Heart left ventricle (tissue), 16 donors: Measurements from ENCODE around the gene ACADL. TPM values are rescaled to one million over a fixed set of nuclear protein-coding genes. Genes with fewer than 3 reads are reported as not detected.

Source experiments
- ATAC-seq, 4 donors: fragments of 200-7000 bp; cut with Tn5 transposase; one replicate each; pipeline ENCODE4 v1.9.1; 2020 to 2022; ENCODE audit warnings: moderate library complexity in 4 of 4, mild to moderate bottlenecking in 3 of 4, moderate number of reproducible peaks in 1 of 4
- DNase-seq, 5 donors: peaks; one replicate each; pipeline ENCODE4 v3.0.0-alpha.2; 2020
- H3K27ac ChIP-seq, 12 donors: fragments of 200-600 bp; sonication (generic) in 4 of 12; one replicate each; pipeline versions ENCODE4 v1.5.0 to v1.8.0; 2016 to 2022; ENCODE audit warnings: mild to moderate bottlenecking in 2 of 12
- H3K27me3 ChIP-seq, 9 donors: fragments of 200-600 bp; sonication (generic) in 2 of 9; one replicate each; pipeline versions ENCODE4 v1.5.1 to v1.8.0; 2016 to 2022; ENCODE audit warnings: mild to moderate bottlenecking in 3 of 9
- H3K36me3 ChIP-seq, 9 donors: fragments of 200-600 bp; sonication (generic) in 2 of 9; one replicate each; pipeline versions ENCODE4 v1.5.0 to v1.8.0; 2018 to 2022; ENCODE audit warnings: mild to moderate bottlenecking in 2 of 9
- H3K4me1 ChIP-seq, 12 donors: fragments of 200-600 bp; sonication (generic) in 4 of 12; one replicate each; pipeline versions ENCODE4 v1.5.0 to v1.8.0; 2016 to 2022; ENCODE audit warnings: mild to moderate bottlenecking in 3 of 12
- H3K4me3 ChIP-seq, 12 donors: fragments of 200-600 bp; sonication (generic) in 4 of 12; one replicate each; pipeline versions ENCODE4 v1.5.0 to v1.8.0; 2017 to 2022; ENCODE audit warnings: mild to moderate bottlenecking in 9 of 12, moderate library complexity in 4 of 12
- H3K9me3 ChIP-seq, 12 donors: fragments of 200-600 bp; sonication (generic) in 4 of 12; one replicate each; pipeline versions ENCODE4 v1.5.0 to v1.8.0; 2016 to 2022; ENCODE audit warnings: mild to moderate bottlenecking in 1 of 12
- POLR2A ChIP-seq, 2 donors: fragments of 450-650 bp; IDR thresholded peaks; one replicate each; pipeline ENCODE4 v1.6.1; 2017; ENCODE audit warnings: antibody characterized with exemption in 2 of 2, mild to moderate bottlenecking in 2 of 2, moderate library complexity in 2 of 2
- intact Hi-C, 10 donors: fragments of 100-400 bp; cut with DNase I; formaldehyde crosslinking; loops; one replicate each; pipeline versions ENCODE4 v1.11.1 to v1.14.2; 2022
- polyA plus RNA-seq, 2 donors: library from polyadenylated mRNA; stranded (reverse); fragments of 200-250 nt; gene quantifications; one replicate each; pipeline ENCODE4 v1.2.3, GENCODE V29; 2013
- total RNA-seq, 9 donors: library from RNA; depleted of rRNA in 2 of 9; stranded (reverse); fragments of >200 nt in 2 of 9; fragmentation: NEBNext Ultra II Directional in 3 of 9; extraction: Animal tissue kit (Norgen Biotek cat#: 25700) in 3 of 9; gene quantifications; one replicate each; pipeline versions ENCODE4 v1.1.0 to v1.2.4, GENCODE V29; 2016 to 2023
- TF ChIP-seq, protein P1 (sequence below), 12 donors: fragments of 200-600 bp; sonication (generic) in 4 of 12; IDR thresholded peaks; one replicate each; pipeline versions ENCODE4 v1.5.0 to v1.8.0; 2018 to 2022; ENCODE audit warnings: antibody characterized with exemption in 12 of 12, mild to moderate bottlenecking in 5 of 12
- donor health status: ischemic (EF 13 %, LVEDD 7.1; RV severe dilation, severe dysfunction).
- donor health status: healthy with polysubstance abuse.
- donor health status: DM: no; HTN: yes; CAD: no.
- donor health status: DM: no; HTN: no; CAD: no.
- donor health status: ischemic (EF 25% LVEDD 6.9; RV normal size, moderate dysfunction).
- donor health status: ischemic (EF 25% LVEDD 5.7; RV mildly dilated, moderate dysfunction).
- donor health status: healthy.
- donor health status: DM: yes; HTN: yes; CAD: no.
- donor health status: ischemic (EF 35%, LVEDD 5.7; RV mildly dilated, moderate dysfunction).
- donor health status: nonischemic (EF 11% LVEDD 7.7; RV severe dilation, severe dysfunction).
- donor health status: DM: yes; HTN: yes; CAD: no.
- donor health status: PGD.
- donor health status: ischemic (EF 29% LVEDD 5.4; RV normal size, mild dysfunction).
- donor health status: nonischemic (EF 23%, LVEDD 6.1; RV moderate dilation, normal function).

The ACADL gene
- total and polyA plus RNA-seq, 11 donors, result 0.21 to 2.8 (median 0.49) TPM

DNA sequence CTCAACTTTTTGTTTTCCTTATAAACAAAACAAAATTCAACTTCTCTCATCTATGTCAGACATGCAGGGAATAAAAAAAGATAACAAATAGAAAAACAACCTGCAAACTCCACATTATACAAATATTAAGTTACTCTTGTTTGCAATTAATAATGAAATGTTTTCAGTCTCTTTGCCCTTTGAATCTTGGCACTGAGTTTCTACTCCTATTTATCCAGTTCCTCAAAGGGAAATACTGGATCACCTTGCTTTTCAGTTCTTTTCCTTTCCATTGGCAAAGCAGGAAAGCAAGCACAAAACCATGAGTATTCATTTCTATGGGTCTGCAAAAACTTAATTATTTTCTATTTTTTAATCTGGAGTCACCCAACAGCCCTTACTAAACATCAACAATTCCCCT, 77.6 kb downstream of the ACADL start:
- no peak for ATAC-seq
- Histone ChIP-seq H3K4me3 (no peak overlapping the region), H3K4me1 (peaks cover 0 to 13% (median 0%) of the 10 kb centered on the region in 12 donors), H3K36me3 (peaks cover 0 to 54% (median 20%) of the 10 kb centered on the region in 9 donors), H3K27ac (no peak overlapping the region), H3K27me3 (no peaks in the 10 kb centered on the region), H3K9me3 (no peaks in the 10 kb centered on the region)
- no peak for TF ChIP-seq POLR2A (IDR thresholded peaks at IDR 0.05)
- TF ChIP-seq, protein P1, sequence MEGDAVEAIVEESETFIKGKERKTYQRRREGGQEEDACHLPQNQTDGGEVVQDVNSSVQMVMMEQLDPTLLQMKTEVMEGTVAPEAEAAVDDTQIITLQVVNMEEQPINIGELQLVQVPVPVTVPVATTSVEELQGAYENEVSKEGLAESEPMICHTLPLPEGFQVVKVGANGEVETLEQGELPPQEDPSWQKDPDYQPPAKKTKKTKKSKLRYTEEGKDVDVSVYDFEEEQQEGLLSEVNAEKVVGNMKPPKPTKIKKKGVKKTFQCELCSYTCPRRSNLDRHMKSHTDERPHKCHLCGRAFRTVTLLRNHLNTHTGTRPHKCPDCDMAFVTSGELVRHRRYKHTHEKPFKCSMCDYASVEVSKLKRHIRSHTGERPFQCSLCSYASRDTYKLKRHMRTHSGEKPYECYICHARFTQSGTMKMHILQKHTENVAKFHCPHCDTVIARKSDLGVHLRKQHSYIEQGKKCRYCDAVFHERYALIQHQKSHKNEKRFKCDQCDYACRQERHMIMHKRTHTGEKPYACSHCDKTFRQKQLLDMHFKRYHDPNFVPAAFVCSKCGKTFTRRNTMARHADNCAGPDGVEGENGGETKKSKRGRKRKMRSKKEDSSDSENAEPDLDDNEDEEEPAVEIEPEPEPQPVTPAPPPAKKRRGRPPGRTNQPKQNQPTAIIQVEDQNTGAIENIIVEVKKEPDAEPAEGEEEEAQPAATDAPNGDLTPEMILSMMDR (IDR thresholded peaks at IDR 0.05), result no peak
- intact Hi-C loops, result no loop called here
- no peak for DNase-seq

Other genes starting within 250 kb of the ACADL start
- gene RPE, start 222.8 kb downstream of the ACADL start, total RNA-seq, result 10 to 100 TPM; 10.7 to 29.8 (median 17.0) TPM
- gene RPE, start 222.8 kb downstream of the ACADL start, polyA plus RNA-seq, result 10 to 100 TPM in 1 of 2 donors, 1 to 10 TPM in 1; 5.8 to 19.0 TPM
- gene KANSL1L, start 54.0 kb downstream of the ACADL start, total RNA-seq, result 10 to 100 TPM; 12.0 to 24.9 (median 18.0) TPM
- 1 to 10 TPM; 6.1 to 6.3 TPM for gene KANSL1L, start 54.0 kb downstream of the ACADL start, polyA plus RNA-seq
- gene MYL1, start 89.7 kb upstream of the ACADL start, total RNA-seq, result 1 to 10 TPM in 3 of 9 donors, under 1 TPM in 1, not detected in 5; 0.44 to 6.1 (median 1.2) TPM
- gene MYL1, start 89.7 kb upstream of the ACADL start, polyA plus RNA-seq, result 1 to 10 TPM in 1 of 2 donors, under 1 TPM in 1; 0.08 to 2.1 TPM